GM12872 (cell line): ENCODE data around the gene COL2A1.

Experiments used
- TF ChIP-seq, protein P1 (sequence below): IDR thresholded peaks from 3 replicates; pipeline ENCODE4 v1.5.1; 2011; ENCODE audit warnings: low read depth, mild to moderate bottlenecking, low read length, moderate library complexity; ENCODE audit not compliant: insufficient read depth

Gene COL2A1

DNA sequence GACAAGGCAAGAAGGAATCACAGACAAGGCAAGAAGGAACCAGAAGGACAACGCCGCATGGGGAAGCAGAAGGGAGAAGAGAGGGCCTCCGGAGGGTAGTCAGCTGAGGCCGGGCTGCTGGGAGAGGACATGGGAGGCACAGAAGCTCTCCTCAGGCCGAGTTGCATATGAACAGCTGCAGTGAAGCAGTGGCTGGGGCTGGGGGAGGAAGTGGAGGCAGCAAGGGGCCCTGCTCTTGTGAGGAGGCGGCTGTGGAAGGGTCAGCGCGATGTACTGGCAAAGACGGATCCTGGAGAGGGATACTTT is 62.8 kb downstream of the COL2A1 start:
- TF ChIP-seq, protein P1, sequence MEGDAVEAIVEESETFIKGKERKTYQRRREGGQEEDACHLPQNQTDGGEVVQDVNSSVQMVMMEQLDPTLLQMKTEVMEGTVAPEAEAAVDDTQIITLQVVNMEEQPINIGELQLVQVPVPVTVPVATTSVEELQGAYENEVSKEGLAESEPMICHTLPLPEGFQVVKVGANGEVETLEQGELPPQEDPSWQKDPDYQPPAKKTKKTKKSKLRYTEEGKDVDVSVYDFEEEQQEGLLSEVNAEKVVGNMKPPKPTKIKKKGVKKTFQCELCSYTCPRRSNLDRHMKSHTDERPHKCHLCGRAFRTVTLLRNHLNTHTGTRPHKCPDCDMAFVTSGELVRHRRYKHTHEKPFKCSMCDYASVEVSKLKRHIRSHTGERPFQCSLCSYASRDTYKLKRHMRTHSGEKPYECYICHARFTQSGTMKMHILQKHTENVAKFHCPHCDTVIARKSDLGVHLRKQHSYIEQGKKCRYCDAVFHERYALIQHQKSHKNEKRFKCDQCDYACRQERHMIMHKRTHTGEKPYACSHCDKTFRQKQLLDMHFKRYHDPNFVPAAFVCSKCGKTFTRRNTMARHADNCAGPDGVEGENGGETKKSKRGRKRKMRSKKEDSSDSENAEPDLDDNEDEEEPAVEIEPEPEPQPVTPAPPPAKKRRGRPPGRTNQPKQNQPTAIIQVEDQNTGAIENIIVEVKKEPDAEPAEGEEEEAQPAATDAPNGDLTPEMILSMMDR = no peak

DNA sequence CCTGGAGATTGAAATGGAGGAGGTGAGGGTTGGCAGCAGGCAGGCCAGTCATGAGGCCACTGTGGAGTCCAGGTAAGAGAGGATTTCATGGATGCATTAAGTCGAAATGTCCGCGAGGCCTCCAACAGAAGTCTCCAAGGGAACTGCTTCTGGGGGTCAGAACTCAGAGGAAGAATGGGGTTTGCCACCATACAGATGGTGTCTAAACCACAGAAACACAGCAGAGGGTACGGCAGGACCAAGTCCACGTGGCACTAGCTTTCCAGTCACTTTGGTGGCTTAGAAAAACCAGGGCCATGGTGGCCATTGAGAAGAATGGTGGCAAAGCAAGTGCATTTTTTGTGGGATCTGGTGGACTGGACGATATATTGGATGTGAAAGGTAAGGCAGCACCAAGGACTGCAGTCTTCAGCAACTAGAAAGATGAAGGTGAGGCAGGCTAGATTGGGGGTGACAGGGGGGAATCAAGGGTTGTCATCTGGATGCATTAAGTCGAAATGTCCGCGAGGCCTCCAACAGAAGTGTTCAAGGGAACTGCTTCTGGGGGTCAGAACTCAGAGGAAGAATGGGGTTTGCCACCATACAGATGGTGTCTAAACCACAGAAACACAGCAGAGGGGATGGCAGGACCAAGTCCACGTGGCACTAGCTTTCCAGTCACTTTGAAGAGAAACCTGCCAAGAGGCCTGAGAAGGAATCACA is 63.4 kb downstream of the COL2A1 start:
- TF ChIP-seq, protein P1 = no peak

DNA sequence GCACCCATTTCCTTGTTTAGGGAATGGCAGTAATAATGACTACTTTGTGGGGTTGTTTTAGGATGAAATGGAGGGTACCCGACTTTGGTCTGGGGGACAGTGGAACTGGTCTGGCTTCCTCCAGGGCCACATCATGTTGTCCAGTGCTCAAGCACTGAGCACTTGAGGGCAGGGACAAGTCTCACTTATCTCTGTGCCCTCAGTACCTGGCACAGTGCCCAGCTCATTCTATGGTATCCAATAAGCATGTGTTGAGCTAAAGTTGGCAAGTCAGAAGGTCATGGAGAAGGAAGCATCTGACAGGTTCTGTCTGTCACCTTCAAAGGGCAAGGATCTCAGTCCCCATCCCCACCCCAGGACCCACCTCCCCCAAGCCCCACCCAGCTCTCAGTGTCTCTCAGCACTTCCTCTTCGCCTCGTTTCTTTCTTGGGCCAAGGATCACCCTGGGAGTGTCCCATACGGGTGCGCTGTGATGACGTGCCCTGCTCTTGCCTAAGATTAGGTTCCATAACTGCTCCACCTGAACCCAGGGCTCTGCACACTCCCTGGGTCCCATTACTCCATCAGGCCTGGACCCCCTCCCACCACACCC is 65.2 kb downstream of the COL2A1 start:
- TF ChIP-seq, protein P1 = no peak

DNA sequence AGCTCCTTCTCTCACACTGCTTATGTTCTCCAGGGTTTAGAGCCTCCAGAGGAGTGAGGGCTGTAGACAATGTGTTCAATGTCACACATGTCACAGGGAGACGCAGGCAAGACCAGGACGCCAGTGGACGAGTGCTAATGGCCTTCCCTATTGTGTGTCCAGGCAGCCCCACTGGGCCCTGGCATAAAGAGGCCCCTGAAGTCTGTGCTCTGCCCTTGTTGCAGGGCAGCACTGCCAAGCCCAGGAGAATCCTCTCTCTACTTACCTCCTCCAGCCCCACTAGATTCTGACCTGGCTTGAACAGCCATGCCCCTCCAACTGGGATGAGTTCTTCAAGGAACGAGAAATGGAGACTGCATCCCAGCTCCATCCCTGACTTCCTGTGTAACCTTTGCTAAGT is 65.7 kb downstream of the COL2A1 start:
- TF ChIP-seq, protein P1 = no peak

DNA sequence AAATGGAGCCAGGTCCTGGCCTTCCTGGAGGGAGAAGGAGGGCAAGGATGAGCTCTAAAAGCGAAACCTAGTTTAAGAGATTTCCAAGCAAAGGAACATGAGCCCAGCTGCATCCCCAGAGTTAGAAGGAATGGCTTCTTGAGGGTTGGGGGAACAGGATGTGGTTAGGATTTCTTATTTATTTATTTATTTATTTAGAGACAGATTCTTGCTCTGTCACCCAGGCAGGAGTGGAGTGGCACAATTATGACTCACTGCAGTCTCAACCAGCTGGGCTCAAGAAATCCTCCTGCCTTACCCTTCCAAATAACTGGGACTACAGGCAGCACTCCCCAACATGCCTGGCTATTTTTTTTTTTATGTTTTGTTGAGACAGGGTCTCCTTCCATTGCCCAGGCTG is 66.2 kb downstream of the COL2A1 start:
- TF ChIP-seq, protein P1 = no peak

DNA sequence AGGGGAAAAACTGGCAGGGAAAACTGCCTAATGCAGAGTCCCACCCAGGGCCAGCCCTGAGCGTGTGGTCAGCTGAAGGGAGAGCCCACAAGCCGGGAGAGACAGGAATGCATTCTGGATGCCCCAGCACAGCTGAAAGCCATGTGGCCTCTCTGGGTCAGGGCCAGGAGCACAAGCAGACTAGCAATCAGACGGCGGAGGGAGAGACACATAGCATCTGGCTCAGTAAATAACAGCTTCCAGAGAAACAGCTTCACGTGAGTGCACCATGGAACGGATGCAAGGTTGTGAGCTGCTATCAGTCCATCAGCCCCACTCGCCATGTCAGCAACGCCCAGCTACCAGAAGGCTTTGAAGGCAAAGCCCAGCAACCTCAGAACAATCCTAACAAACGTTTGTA is 69.1 kb downstream of the COL2A1 start:
- TF ChIP-seq, protein P1 = no peak

DNA sequence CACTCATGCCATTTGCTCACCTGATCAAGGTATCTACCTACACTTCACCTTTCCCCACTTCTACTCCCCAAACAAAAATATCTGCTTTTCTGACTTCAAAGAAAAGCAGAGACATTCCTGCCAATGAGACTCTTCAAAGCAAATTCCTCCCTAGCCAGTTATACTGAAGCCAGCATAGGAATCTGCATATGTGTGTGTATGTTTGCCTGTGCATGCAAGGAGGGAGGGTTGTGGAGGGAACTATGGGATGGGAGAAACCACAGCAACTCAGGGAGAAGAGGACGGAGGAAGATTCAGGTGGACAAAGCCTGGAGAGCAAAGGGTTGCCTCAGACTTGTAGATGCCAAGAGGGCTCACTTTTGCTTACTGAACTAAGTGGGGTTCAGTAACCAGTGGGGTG is 73.1 kb downstream of the COL2A1 start:
- TF ChIP-seq, protein P1 = no peak

DNA sequence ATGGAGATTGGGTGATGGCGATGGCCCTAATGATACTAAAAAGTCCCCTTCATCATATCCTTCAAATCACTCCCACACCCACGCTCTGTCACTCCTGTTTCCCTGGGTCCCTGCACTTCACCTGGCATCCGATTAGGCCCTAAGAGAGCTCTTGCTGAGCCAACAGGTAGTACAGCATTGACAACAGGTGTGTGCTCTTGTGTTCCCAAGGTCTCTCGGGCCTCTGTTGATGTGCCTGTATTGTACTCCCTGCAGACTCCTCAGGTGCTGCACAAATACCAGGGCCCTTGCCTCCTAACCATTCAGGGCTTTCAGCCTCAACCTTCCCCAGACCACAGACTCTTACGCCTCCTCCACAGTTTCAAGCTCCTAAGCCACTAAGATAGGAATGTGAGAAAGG is 73.6 kb downstream of the COL2A1 start:
- TF ChIP-seq, protein P1 = no peak
